HEK293T (cell line): ENCODE data around the gene ADPRHL1.

Experiments used
- CTCF ChIA-PET: fragments of 350-600 bp; formaldehyde crosslinking; extraction: SDS; loops from one replicate; lab custom pipeline; 2021; ENCODE audit warnings: antibody characterized with exemption, inconsistent platforms; lab: Yijun Ruan, JAX
- POLR2A ChIA-PET: fragments of 350-600 bp; formaldehyde crosslinking; extraction: SDS; loops from one replicate; lab custom pipeline; 2020; ENCODE audit warnings: antibody characterized with exemption, inconsistent platforms; lab: Yijun Ruan, JAX
- DNase-seq: peaks from one replicate; pipeline ENCODE4 v3.0.0; 2012; ENCODE audit warnings: mixed read lengths; ENCODE audit errors: extremely low spot score
- ARNT ChIP-seq: fragments of 450-650 bp; IDR thresholded peaks from 2 replicates; pipeline ENCODE4 v1.6.1; 2017; ENCODE audit warnings: mild to moderate bottlenecking
- BHLHE40 ChIP-seq: fragments of 450-650 bp; IDR thresholded peaks from 2 replicates; pipeline ENCODE4 v1.6.1; 2016; ENCODE audit warnings: mild to moderate bottlenecking, moderate library complexity, borderline replicate concordance
- CTBP1 ChIP-seq: fragments of 450-650 bp; IDR thresholded peaks from 2 replicates; pipeline ENCODE4 v1.6.1; 2016; ENCODE audit warnings: borderline replicate concordance
- ELF4 ChIP-seq: fragments of 450-650 bp; IDR thresholded peaks from 2 replicates; pipeline ENCODE4 v1.6.1; 2017; ENCODE audit warnings: antibody characterized with exemption
- FOXA1 ChIP-seq: fragments of 450-650 bp; IDR thresholded peaks from 2 replicates; pipeline ENCODE4 v1.6.1; 2016; ENCODE audit warnings: mild to moderate bottlenecking
- FOXK2 ChIP-seq: fragments of 450-650 bp; IDR thresholded peaks from 2 replicates; pipeline ENCODE4 v1.6.1; 2016; ENCODE audit warnings: mild to moderate bottlenecking
- FOXM1 ChIP-seq: fragments of 450-650 bp; IDR thresholded peaks from 2 replicates; pipeline ENCODE4 v1.6.1; 2017; ENCODE audit warnings: mild to moderate bottlenecking, borderline replicate concordance
- HDGF ChIP-seq: fragments of 450-650 bp; IDR thresholded peaks from 2 replicates; pipeline ENCODE4 v1.6.1; 2017; ENCODE audit warnings: antibody characterized with exemption, borderline replicate concordance
- L3MBTL2 ChIP-seq: fragments of 450-650 bp; conservative IDR thresholded peaks from 2 replicates; pipeline ENCODE4 v1.6.1; 2016; ENCODE audit warnings: mild to moderate bottlenecking
- LEF1 ChIP-seq: fragments of 450-650 bp; IDR thresholded peaks from 2 replicates; pipeline ENCODE4 v1.6.1; 2017; ENCODE audit warnings: mild to moderate bottlenecking, borderline replicate concordance
- NFRKB ChIP-seq: fragments of 450-650 bp; IDR thresholded peaks from 2 replicates; pipeline ENCODE4 v1.6.1; 2016; ENCODE audit warnings: mild to moderate bottlenecking, moderate library complexity
- SP1 ChIP-seq: fragments of 450-650 bp; IDR thresholded peaks from 2 replicates; pipeline ENCODE4 v1.6.1; 2017
- SUZ12 ChIP-seq: fragments of 450-650 bp; IDR thresholded peaks from 2 replicates; pipeline ENCODE4 v1.6.1; 2016; ENCODE audit warnings: mild to moderate bottlenecking
- TARDBP ChIP-seq: fragments of 450-650 bp; IDR thresholded peaks from 2 replicates; pipeline ENCODE4 v1.6.1; 2016
- ZNF384 ChIP-seq: fragments of 450-650 bp; IDR thresholded peaks from 2 replicates; pipeline ENCODE4 v1.6.1; 2016
- TF ChIP-seq, protein P1 (sequence below): fragments of 450-650 bp; IDR thresholded peaks from 2 replicates; pipeline ENCODE4 v1.6.1; 2016

The ADPRHL1 gene

DNA sequence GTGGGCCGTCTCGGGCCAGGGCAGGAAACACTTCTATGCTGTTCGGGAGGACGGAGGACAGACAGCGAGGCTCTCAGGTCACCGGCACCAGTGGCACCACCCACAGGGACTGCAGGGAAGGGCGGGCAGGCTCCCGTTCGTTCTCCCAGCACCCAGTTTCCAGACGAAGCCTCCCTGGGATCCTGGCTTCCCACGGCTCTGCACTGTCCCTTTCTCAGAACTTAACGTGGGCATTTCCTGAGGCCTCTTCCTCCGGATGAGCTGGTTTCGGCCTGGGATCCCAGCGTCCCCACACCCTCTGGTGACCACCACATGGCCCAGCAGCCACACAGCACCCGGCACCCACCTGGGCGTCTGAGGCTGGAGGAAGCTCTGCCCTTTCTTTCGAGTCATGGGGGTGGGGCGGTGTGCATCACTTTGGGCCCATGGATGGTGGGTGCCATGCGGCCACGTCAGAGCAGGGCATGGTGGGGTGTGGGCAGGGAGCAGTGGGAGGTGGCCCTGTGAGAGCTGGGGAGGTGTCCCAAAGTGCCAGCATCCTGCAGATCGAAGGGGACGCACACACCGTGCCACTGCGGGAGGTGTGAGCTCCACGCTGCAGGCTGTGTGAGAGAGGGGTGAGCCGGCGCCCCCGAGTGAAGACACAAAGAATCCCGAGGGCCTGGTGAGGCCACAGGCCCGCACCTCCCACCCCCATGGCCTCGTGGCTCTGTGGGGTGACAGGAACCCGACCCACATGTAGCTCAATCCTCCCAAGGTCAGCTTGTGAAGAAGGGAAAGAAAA lies 50.6 kb downstream of the ADPRHL1 start:
- ChIA-PET POLR2A (no interaction called here), CTCF (no interaction called here)
- DNase-seq: no peak
- TF ChIP-seq ARNT (no peak), SUZ12 (no peak), ELF4 (no peak), ZNF384 (no peak), SP1 (no peak), HDGF (no peak)
- TF ChIP-seq, protein P1, sequence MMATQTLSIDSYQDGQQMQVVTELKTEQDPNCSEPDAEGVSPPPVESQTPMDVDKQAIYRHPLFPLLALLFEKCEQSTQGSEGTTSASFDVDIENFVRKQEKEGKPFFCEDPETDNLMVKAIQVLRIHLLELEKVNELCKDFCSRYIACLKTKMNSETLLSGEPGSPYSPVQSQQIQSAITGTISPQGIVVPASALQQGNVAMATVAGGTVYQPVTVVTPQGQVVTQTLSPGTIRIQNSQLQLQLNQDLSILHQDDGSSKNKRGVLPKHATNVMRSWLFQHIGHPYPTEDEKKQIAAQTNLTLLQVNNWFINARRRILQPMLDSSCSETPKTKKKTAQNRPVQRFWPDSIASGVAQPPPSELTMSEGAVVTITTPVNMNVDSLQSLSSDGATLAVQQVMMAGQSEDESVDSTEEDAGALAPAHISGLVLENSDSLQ: no peak

DNA sequence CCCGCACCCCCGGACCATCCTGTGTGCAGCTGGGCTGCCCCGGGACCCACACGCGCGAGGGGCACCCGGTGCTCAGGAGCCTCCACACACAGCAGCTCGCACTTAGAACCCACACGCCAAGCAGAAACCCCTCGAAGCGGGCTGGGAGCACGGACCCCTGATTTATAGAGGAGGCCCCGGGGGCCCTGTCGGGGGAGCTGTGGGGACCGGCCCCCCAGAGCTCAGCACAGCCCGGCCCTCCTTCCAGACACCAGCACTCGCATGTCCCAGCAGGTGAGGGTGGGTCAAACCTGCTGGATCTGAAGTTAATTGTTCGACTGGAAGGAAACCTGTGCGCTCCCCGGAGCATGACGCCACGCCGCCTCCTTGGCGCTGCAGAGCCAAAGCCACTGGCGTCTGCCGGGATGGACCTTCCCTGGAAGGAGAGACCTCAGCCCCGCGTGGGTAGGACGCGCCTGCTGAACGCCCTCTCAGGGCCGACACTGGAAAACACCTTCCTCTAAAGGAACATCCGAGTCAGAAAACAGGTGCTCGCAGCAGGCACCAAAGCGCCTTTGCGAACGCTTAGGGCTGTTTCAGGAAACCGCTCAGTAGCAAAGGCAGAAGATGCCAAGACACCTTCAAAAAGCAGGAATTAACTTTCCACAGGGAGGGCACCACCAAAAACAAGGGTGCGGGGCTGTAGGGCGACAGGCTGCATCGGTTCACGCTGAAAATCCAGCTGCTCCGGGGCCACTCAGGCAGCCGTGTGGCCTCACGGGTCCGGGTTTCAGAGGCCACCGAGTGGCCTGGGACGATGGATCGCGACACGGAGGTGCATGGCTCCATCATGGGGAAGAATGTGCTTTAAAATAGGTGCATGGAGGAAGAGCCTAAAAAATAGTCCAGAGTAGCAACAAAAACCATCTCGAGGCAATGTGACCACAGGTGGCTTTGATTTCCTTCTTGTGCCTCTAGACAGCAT lies 51.6 kb downstream of the ADPRHL1 start:
- DNase-seq: no peak
- POLR2A ChIA-PET: no interaction called here
- CTCF ChIA-PET: no interaction called here
- TF ChIP-seq BHLHE40 (no peak), SP1 (no peak), SUZ12 (no peak), ELF4 (no peak), FOXK2 (no peak), NFRKB (no peak), ARNT (no peak), L3MBTL2 (no peak), FOXA1 (no peak), LEF1 (no peak), CTBP1 (no peak)

DNA sequence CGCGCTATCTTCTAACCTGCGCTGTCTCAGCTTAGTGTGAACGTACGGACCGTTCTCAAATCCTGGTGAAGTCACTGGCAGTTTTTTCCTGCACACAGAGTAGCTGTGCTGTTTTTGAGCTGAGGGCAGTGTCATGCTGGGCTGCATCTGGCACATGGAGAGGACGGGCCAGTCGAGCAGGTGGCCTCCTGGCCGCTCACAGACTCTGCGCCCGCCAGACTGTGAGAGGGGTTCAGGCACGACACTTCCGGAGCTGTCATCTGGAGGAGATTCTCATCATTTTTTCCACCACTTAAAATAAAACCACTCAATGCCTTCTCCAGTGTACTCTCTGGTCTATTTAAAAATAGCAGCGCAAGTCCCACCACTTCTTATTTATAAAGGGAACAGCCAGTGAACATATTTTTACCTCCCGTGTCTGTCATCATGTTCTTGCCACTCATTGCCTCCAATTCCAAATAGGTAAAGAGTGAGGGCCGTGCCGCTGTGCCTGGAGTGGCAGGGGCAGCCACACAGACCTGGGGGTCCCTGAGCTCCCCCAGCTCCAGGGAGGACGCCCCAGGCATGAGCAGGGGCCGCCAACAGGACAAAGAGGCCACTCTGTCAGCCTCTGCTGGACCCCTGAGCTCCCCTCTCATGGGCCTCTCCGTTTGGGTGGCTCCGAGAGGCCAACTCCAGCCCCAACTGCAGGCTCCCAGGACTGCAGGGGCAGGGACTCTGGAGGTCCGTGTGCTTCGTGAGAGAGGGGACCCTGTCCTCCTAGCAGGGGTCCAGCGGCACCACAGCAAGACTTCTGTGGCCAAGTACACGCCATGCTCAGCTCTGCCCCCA lies 52.5 kb downstream of the ADPRHL1 start:
- ChIA-PET CTCF (no interaction called here), POLR2A (no interaction called here)

DNA sequence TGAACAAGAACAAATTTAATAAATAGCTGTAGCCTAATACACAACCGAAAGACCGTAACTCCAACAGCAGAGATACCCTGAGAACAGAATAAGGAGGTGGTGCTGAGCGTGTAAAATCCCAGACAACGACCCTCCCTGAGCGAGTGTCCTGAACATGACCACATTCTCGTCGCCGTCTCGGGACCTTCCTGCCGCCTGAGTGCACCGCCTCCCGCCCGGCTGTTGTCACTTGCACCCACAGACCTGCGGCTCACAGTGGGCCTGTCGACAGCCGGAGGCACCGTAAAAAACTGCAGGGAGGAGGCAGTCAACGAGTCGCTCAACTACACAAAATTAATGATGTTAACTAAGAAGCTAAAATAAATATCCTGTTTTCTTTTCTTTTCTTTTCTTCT lies 53.5 kb downstream of the ADPRHL1 start:
- POLR2A ChIA-PET: no interaction called here
- TF ChIP-seq TARDBP (no peak), FOXA1 (no peak), NFRKB (no peak), SP1 (no peak), SUZ12 (no peak), CTBP1 (no peak), L3MBTL2 (no peak), ZNF384 (no peak), FOXK2 (no peak), ELF4 (no peak), HDGF (no peak), BHLHE40 (no peak), ARNT (no peak), LEF1 (no peak), FOXM1 (no peak)
- TF ChIP-seq, protein P1: no peak
- CTCF ChIA-PET: no interaction called here
- no peak for DNase-seq

More for the DNA sequence above, 52.5 kb downstream of the ADPRHL1 start:
- no peak for DNase-seq
- TF ChIP-seq ARNT (no peak), ZNF384 (no peak), TARDBP (no peak), LEF1 (no peak), FOXM1 (no peak), CTBP1 (no peak), SUZ12 (no peak), BHLHE40 (no peak), FOXA1 (no peak), SP1 (no peak), L3MBTL2 (no peak), HDGF (no peak), ELF4 (no peak), NFRKB (no peak), FOXK2 (no peak)
- TF ChIP-seq, protein P1: no peak
